CD8-positive, alpha-beta memory T cell (primary cell): ENCODE data around the gene TRIM51. TPM values are rescaled to one million over a fixed set of nuclear protein-coding genes. Genes with fewer than 3 reads are reported as not detected.
"Not testable (repeated sequence)": the region's sequence is repeated elsewhere in the genome, so short reads cannot be mapped to it uniquely, and the experiment has no call there.

ENCODE experiments used
- CTCF ChIA-PET: fragments of 350-600 bp; sonication (Branson Sonifier 250); formaldehyde crosslinking; loops from one replicate; lab custom pipeline; 2021; ENCODE audit warnings: antibody characterized with exemption; lab: Charles Lee
- POLR2A ChIA-PET: fragments of 350-600 bp; sonication (Branson Sonifier 250); formaldehyde crosslinking; loops from one replicate; lab custom pipeline; 2021; ENCODE audit warnings: antibody characterized with exemption; lab: Charles Lee
- DNase-seq, 5 donors: peaks; one replicate each; pipeline versions ENCODE4 v3.0.0 to v3.0.0-alpha.2; 2020 to 2022; ENCODE audit warnings: mixed read lengths in 1 of 5
- H3K27ac ChIP-seq: one replicate; pipeline ENCODE4 v1.7.0; 2013; ENCODE audit warnings: low read depth, mild to moderate bottlenecking, low read length, moderate library complexity
- H3K27me3 ChIP-seq: 2 replicates; pipeline ENCODE4 v1.7.0; 2013; ENCODE audit warnings: low read length, mild to moderate bottlenecking; ENCODE audit not compliant: insufficient read depth, poor library complexity, severe bottlenecking
- H3K36me3 ChIP-seq: 2 replicates; pipeline ENCODE4 v1.7.0; 2013; ENCODE audit warnings: mild to moderate bottlenecking, low read length, moderate library complexity; ENCODE audit not compliant: insufficient read depth
- H3K4me1 ChIP-seq: 2 replicates; pipeline ENCODE4 v1.7.0; 2013; ENCODE audit warnings: mild to moderate bottlenecking, low read length, moderate library complexity; ENCODE audit not compliant: insufficient read depth
- H3K4me3 ChIP-seq: 2 replicates; pipeline ENCODE4 v1.7.0; 2013; ENCODE audit warnings: mild to moderate bottlenecking, low read length
- H3K9me3 ChIP-seq: 2 replicates; pipeline ENCODE4 v1.7.0; 2013; ENCODE audit warnings: mild to moderate bottlenecking, low read length
- H3K27ac Mint-ChIP-seq, 8 donors: one replicate each; pipeline ENCODE4 v1.8.0; 2020 to 2021; ENCODE audit warnings: mixed read lengths in 8 of 8, mild to moderate bottlenecking in 6 of 8, inconsistent platforms in 3 of 8, moderate library complexity in 3 of 8
- H3K27me3 Mint-ChIP-seq, 2 donors: one replicate each; pipeline ENCODE4 v1.8.0; 2020 to 2021; ENCODE audit warnings: mixed read lengths in 2 of 2, mild to moderate bottlenecking in 1 of 2, moderate library complexity in 1 of 2
- H3K36me3 Mint-ChIP-seq, 3 donors: one replicate each; pipeline ENCODE4 v1.8.0; 2020 to 2021; ENCODE audit warnings: mixed read lengths in 3 of 3, inconsistent platforms in 1 of 3, mild to moderate bottlenecking in 1 of 3
- H3K4me1 Mint-ChIP-seq, 3 donors: one replicate each; pipeline ENCODE4 v1.8.0; 2020 to 2021; ENCODE audit warnings: mixed read lengths in 3 of 3, inconsistent platforms in 1 of 3, mild to moderate bottlenecking in 1 of 3
- H3K4me3 Mint-ChIP-seq, 7 donors: one replicate each; pipeline ENCODE4 v1.8.0; 2020 to 2021; ENCODE audit warnings: mixed read lengths in 7 of 7, mild to moderate bottlenecking in 6 of 7, moderate library complexity in 4 of 7, inconsistent platforms in 2 of 7
- H3K9me3 Mint-ChIP-seq, 5 donors: one replicate each; pipeline ENCODE4 v1.8.0; 2020 to 2022; ENCODE audit warnings: mixed read lengths in 5 of 5, mild to moderate bottlenecking in 3 of 5, moderate library complexity in 2 of 5, inconsistent platforms in 1 of 5
- polyA plus RNA-seq: library from polyadenylated mRNA; unstranded; fragments of 300-500 nt; fragmentation: Illumina TruSeq; gene quantifications from one replicate; pipeline ENCODE4 v1.2.3, GENCODE V29; 2021
- total RNA-seq, 2 experiments: library from RNA; stranded (reverse); gene quantifications; one replicate each; pipeline ENCODE4 v1.2.3, GENCODE V29; 2021

Gene TRIM51
- total and polyA plus RNA-seq, 3 experiments from 2014 or later: not detected

DNA sequence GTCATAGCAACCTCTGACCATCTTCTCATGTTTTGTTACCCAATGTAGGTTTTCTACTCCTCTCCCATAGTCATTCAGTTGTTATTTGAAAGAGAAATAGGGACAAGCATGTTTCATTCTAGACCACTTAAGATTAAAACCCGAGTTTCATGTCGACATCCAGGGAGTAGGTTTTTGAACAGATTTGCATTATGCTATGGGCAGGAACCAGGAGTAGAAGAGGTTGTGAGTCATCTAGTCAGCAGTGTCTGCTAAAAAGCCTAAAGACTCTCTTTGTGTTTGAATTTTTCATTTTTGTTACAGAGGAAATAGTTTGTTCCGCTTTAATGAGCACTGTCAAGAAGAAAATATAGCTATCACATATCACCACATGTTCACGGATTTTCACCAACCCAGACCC is 1.9 kb downstream of the TRIM51 start:
- H3K4me1 Mint-ChIP-seq, H3K4me1 ChIP-seq, POLR2A ChIA-PET, H3K27me3 Mint-ChIP-seq, H3K9me3 ChIP-seq, H3K4me3 Mint-ChIP-seq, H3K27ac Mint-ChIP-seq, H3K4me3 ChIP-seq, H3K27me3 ChIP-seq, H3K36me3 Mint-ChIP-seq, H3K36me3 ChIP-seq, CTCF ChIA-PET, H3K27ac ChIP-seq, DNase-seq: not testable (repeated sequence)
- peaks cover 6 to 18% (median 8%) of the 10 kb centered on the region in 5 donors for H3K9me3 Mint-ChIP-seq

GRCh38 chr11:55885481-55885880 is 2.4 kb downstream of the TRIM51 start:
- CTCF ChIA-PET, H3K4me3 Mint-ChIP-seq, H3K4me1 ChIP-seq, POLR2A ChIA-PET, H3K36me3 Mint-ChIP-seq, H3K27ac ChIP-seq, H3K9me3 ChIP-seq, H3K4me3 ChIP-seq, H3K36me3 ChIP-seq, H3K27me3 ChIP-seq, H3K27me3 Mint-ChIP-seq, H3K4me1 Mint-ChIP-seq, H3K27ac Mint-ChIP-seq, DNase-seq: not testable (repeated sequence)
- peaks cover 6 to 18% (median 8%) of the 10 kb centered on the region in 5 donors for H3K9me3 Mint-ChIP-seq

DNA sequence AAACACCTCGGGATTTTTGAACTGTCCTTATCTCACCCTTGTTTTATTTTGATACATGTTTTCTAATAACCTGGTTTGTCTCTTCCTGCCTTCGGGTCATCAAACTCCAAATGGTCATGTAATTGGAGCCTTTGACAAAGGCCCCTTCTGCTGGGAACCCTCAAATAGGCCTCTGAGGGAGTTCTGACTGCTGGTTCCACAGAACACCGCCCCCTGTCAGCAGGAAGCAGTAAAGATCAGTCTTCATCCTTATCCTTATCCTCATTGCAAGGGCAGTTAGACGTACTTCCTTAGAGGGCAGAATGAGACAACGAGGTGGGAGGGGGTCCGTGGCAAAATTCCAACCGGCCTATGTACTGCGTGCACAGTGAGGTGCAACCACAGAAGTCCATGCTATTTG is 12.1 kb downstream of the TRIM51 start:
- H3K4me3 ChIP-seq: no peak overlapping the region
- ChIA-PET CTCF (no interaction called here), POLR2A (no interaction called here)
- no peaks in the 10 kb centered on the region for H3K27me3 Mint-ChIP-seq
- no peaks in the 10 kb centered on the region for H3K36me3 ChIP-seq
- H3K4me1 Mint-ChIP-seq: no peaks in the 10 kb centered on the region
- no peaks in the 10 kb centered on the region for H3K36me3 Mint-ChIP-seq
- no peak for DNase-seq
- no peak overlapping the region for H3K27ac Mint-ChIP-seq
- H3K4me3 Mint-ChIP-seq: no peak overlapping the region
- H3K27me3 ChIP-seq: no peaks in the 10 kb centered on the region
- H3K9me3 Mint-ChIP-seq: peaks cover 11 to 18% (median 14%) of the 10 kb centered on the region in 5 donors
- no peaks in the 10 kb centered on the region for H3K9me3 ChIP-seq
- H3K4me1 ChIP-seq: no peaks in the 10 kb centered on the region
- H3K27ac ChIP-seq: no peak overlapping the region

GRCh38 chr11:55902308-55902707 is 19.2 kb downstream of the TRIM51 start:
- Mint-ChIP-seq H3K9me3 (peaks cover 15 to 19% (median 16%) of the 10 kb centered on the region in 5 donors), H3K4me1 (no peaks in the 10 kb centered on the region), H3K27ac (no peak overlapping the region), H3K27me3 (no peaks in the 10 kb centered on the region), H3K4me3 (no peak overlapping the region), H3K36me3 (no peaks in the 10 kb centered on the region)
- POLR2A ChIA-PET: no interaction called here
- CTCF ChIA-PET: no interaction called here
- no peak for DNase-seq
- H3K4me3 ChIP-seq: no peak overlapping the region
- H3K9me3 ChIP-seq: no peaks in the 10 kb centered on the region
- H3K27me3 ChIP-seq: no peaks in the 10 kb centered on the region
- H3K27ac ChIP-seq: no peak overlapping the region
- no peaks in the 10 kb centered on the region for H3K36me3 ChIP-seq
- no peaks in the 10 kb centered on the region for H3K4me1 ChIP-seq

- Histone ChIP-seq H3K27ac (no peak within 1 kb of the TSS), H3K27me3 (no peaks in the 10 kb centered on the region), H3K4me3 (no peak within 1 kb of the TSS), H3K9me3 (peaks cover 4% of the 10 kb centered on the region), H3K36me3 (no peaks in the 10 kb centered on the region), H3K4me1 (no peaks in the 10 kb centered on the region)
- DNase-seq: no peak
- no peak within 1 kb of the TSS for H3K4me3 Mint-ChIP-seq
- POLR2A ChIA-PET: no interaction called here
- H3K9me3 Mint-ChIP-seq: peaks cover 5 to 51% (median 16%) of the 10 kb centered on the region in 5 donors
- H3K27me3 Mint-ChIP-seq: no peaks in the 10 kb centered on the region
- H3K27ac Mint-ChIP-seq: no peak within 1 kb of the TSS
- CTCF ChIA-PET: no interaction called here
- no peaks in the 10 kb centered on the region for H3K4me1 Mint-ChIP-seq
- H3K36me3 Mint-ChIP-seq: no peaks in the 10 kb centered on the region
Measured at GRCh38 chr11:55914482-55914881, 31.4 kb downstream of the TRIM51 start, which contains the start of gene OR5W2. TSS of gene OR5W2 (minus strand) at chr11:55914582. CDS start at chr11:55914582, 0 bp downstream.

- H3K36me3 Mint-ChIP-seq: no peaks in the 10 kb centered on the region
- H3K4me3 Mint-ChIP-seq: no peak overlapping the region
- Histone ChIP-seq H3K27ac (no peak overlapping the region), H3K9me3 (peaks cover 4% of the 10 kb centered on the region), H3K4me3 (no peak overlapping the region), H3K27me3 (no peaks in the 10 kb centered on the region), H3K36me3 (no peaks in the 10 kb centered on the region), H3K4me1 (no peaks in the 10 kb centered on the region)
- H3K4me1 Mint-ChIP-seq: no peaks in the 10 kb centered on the region
- no peak for DNase-seq
- no peak overlapping the region for H3K27ac Mint-ChIP-seq
- CTCF ChIA-PET: no interaction called here
- POLR2A ChIA-PET: no interaction called here
- H3K9me3 Mint-ChIP-seq: peaks cover 6 to 54% (median 25%) of the 10 kb centered on the region in 5 donors
- H3K27me3 Mint-ChIP-seq: no peaks in the 10 kb centered on the region
Measured at GRCh38 chr11:55920537-55920936, 37.4 kb downstream of the TRIM51 start.

- DNase-seq: no peak
- Histone ChIP-seq H3K4me3 (no peak within 1 kb of the TSS), H3K36me3 (no peaks in the 10 kb centered on the region), H3K4me1 (no peaks in the 10 kb centered on the region), H3K27ac (no peak within 1 kb of the TSS), H3K9me3 (no peaks in the 10 kb centered on the region), H3K27me3 (no peaks in the 10 kb centered on the region)
- Mint-ChIP-seq H3K4me3 (no peak within 1 kb of the TSS), H3K27me3 (no peaks in the 10 kb centered on the region), H3K9me3 (peaks cover 4 to 45% (median 9%) of the 10 kb centered on the region in 5 donors), H3K4me1 (no peaks in the 10 kb centered on the region), H3K27ac (no peak within 1 kb of the TSS), H3K36me3 (no peaks in the 10 kb centered on the region)
- ChIA-PET CTCF (no interaction called here), POLR2A (no interaction called here)
Measured at GRCh38 chr11:55936300-55936699, 53.2 kb downstream of the TRIM51 start, which contains the start of gene OR5I1. TSS of gene OR5I1 (minus strand) at chr11:55936400. CDS start at chr11:55936400, 0 bp downstream.
